Sigmoid colon (tissue), 7 donors: ENCODE data around the gene FBXO30. TPM values are rescaled to one million over a fixed set of nuclear protein-coding genes. Genes with fewer than 3 reads are reported as not detected.

Source experiments
- DNase-seq: peaks from one replicate; pipeline ENCODE4 v3.0.0-alpha.2; 2019
- H3K27ac ChIP-seq, 4 donors: fragments of 200-600 bp; sonication (generic); one replicate each; pipeline ENCODE4 v1.5.1; 2016 to 2019; ENCODE audit warnings: mild to moderate bottlenecking in 1 of 4
- H3K27me3 ChIP-seq, 3 donors: fragments of 200-600 bp; sonication (generic); one replicate each; pipeline ENCODE4 v1.5.1; 2019; ENCODE audit warnings: mild to moderate bottlenecking in 1 of 3
- H3K36me3 ChIP-seq, 4 donors: fragments of 200-600 bp; sonication (generic); one replicate each; pipeline ENCODE4 v1.5.1; 2016 to 2019
- H3K4me1 ChIP-seq, 4 donors: fragments of 200-600 bp; sonication (generic); one replicate each; pipeline ENCODE4 v1.5.1; 2017 to 2019
- H3K4me3 ChIP-seq, 4 donors: fragments of 200-600 bp; sonication (generic); one replicate each; pipeline ENCODE4 v1.5.1; 2017 to 2019; ENCODE audit warnings: mild to moderate bottlenecking in 2 of 4, moderate library complexity in 1 of 4
- H3K9me3 ChIP-seq, 4 donors: fragments of 200-600 bp in 3 of 4; sonication (generic) in 3 of 4; one replicate each; pipeline versions ENCODE4 v1.5.1 to v1.6.1; 2013 to 2019
- EP300 ChIP-seq, 4 donors: sonication (generic); formaldehyde crosslinking; IDR thresholded peaks; one replicate each; pipeline ENCODE4 v1.6.1; 2017; ENCODE audit warnings: antibody characterized with exemption in 4 of 4
- POLR2A ChIP-seq, 2 donors: fragments of 450-650 bp; IDR thresholded peaks; one replicate each; pipeline ENCODE4 v1.6.1; 2016; ENCODE audit warnings: antibody characterized with exemption in 2 of 2, mild to moderate bottlenecking in 2 of 2, moderate library complexity in 2 of 2
- POLR2AphosphoS5 ChIP-seq, 4 donors: sonication (generic); formaldehyde crosslinking; IDR thresholded peaks; one replicate each; pipeline ENCODE4 v1.6.1; 2017; ENCODE audit warnings: antibody characterized with exemption in 4 of 4
- WGBS, 2 donors: extraction: QIAGEN DNeasy Blood & Tissue Kit; methylation state at CpG; one replicate each; pipeline ENCODE4 v1.1.7; 2013; 5-methylcytosine and 5-hydroxymethylcytosine counted together
- intact Hi-C: fragments of 100-400 bp; cut with DNase I; formaldehyde crosslinking; loops from one replicate; pipeline ENCODE4 v1.15.1; 2023
- polyA plus RNA-seq, 3 donors: library from polyadenylated mRNA; stranded (reverse); fragments of 200-250 nt; gene quantifications; one replicate each; pipeline ENCODE4 v1.2.3, GENCODE V29; 2013
- total RNA-seq, 4 donors: library from RNA; depleted of rRNA; stranded (reverse); fragments of >200 nt; gene quantifications; one replicate each; pipeline ENCODE4 v1.1.0, GENCODE V29; 2016
- TF ChIP-seq, protein P1 (sequence below), 4 experiments: fragments of 450-650 bp in 3 of 4; fragments of 200-600 bp in 1 of 4; IDR thresholded peaks; one replicate each; pipeline ENCODE4 v1.5.1; 2016 to 2019; ENCODE audit warnings: antibody characterized with exemption in 4 of 4, mild to moderate bottlenecking in 3 of 4, moderate library complexity in 2 of 4
- donor health status: healthy with polysubstance abuse.
- donor health status: Bipolar disorder and iron deficiency.
- donor health status: healthy.

Gene FBXO30
- total and polyA plus RNA-seq, 7 donors, result 2.3 to 53.9 (median 37.9) TPM

DNA sequence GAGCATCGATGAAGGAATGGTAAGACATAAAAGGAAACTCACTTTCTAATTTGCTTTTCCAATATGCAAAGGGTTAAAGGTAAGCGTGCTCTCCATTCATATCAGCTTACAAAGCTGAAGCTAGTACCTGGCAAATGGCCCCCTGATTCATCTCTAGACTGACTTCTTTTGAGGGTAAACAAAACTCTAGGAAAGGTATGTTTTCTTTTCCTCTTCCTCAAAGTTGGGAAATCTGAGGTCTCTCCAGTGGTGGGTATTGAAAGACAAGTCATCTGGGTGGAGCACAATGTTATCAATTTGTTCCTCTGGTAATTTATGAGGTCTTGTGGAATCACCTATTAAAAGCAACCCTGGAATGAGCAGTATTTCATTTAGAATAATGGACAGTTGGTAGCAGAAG, 7.9 kb upstream of the FBXO30 start:
- Histone ChIP-seq H3K4me3 (no peak overlapping the region), H3K36me3 (no peaks in the 10 kb centered on the region), H3K27me3 (no peaks in the 10 kb centered on the region), H3K27ac (no peak overlapping the region), H3K9me3 (no peaks in the 10 kb centered on the region), H3K4me1 (peaks cover 0 to 12% (median 2%) of the 10 kb centered on the region in 4 donors)
- intact Hi-C loops, result no loop called here
- no peak for TF ChIP-seq POLR2AphosphoS5 (IDR thresholded peaks at IDR 0.05)
- TF ChIP-seq, protein P1, sequence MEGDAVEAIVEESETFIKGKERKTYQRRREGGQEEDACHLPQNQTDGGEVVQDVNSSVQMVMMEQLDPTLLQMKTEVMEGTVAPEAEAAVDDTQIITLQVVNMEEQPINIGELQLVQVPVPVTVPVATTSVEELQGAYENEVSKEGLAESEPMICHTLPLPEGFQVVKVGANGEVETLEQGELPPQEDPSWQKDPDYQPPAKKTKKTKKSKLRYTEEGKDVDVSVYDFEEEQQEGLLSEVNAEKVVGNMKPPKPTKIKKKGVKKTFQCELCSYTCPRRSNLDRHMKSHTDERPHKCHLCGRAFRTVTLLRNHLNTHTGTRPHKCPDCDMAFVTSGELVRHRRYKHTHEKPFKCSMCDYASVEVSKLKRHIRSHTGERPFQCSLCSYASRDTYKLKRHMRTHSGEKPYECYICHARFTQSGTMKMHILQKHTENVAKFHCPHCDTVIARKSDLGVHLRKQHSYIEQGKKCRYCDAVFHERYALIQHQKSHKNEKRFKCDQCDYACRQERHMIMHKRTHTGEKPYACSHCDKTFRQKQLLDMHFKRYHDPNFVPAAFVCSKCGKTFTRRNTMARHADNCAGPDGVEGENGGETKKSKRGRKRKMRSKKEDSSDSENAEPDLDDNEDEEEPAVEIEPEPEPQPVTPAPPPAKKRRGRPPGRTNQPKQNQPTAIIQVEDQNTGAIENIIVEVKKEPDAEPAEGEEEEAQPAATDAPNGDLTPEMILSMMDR (IDR thresholded peaks at IDR 0.05), result no peak
- TF ChIP-seq EP300 (IDR thresholded peaks at IDR 0.05), result no peak
- TF ChIP-seq POLR2A (IDR thresholded peaks at IDR 0.05), result no peak
- DNase-seq, result no peak
- 96 to 97% methylated on average over 2 of the region's 2 CpGs for whole genome bisulfite sequencing, 2 donors

GRCh38 chr6:145819994-145820393, 5.4 kb upstream of the FBXO30 start:
- no peaks in the 10 kb centered on the region for H3K36me3 ChIP-seq
- H3K4me3 ChIP-seq, result no peak overlapping the region
- H3K27me3 ChIP-seq, result no peaks in the 10 kb centered on the region
- no peak for DNase-seq
- WGBS, 2 donors, result 88 to 89% methylated on average over 1 of the region's 1 CpG
- no peak overlapping the region for H3K27ac ChIP-seq
- H3K9me3 ChIP-seq, result no peaks in the 10 kb centered on the region
- peaks cover 0 to 29% (median 13%) of the 10 kb centered on the region in 4 donors for H3K4me1 ChIP-seq
- intact Hi-C loops, result no loop called here
- TF ChIP-seq POLR2A (IDR thresholded peaks at IDR 0.05) (no peak), POLR2AphosphoS5 (IDR thresholded peaks at IDR 0.05) (no peak), EP300 (IDR thresholded peaks at IDR 0.05) (no peak)
- TF ChIP-seq, protein P1 (IDR thresholded peaks at IDR 0.05), result no peak

GRCh38 chr6:145818796-145819195, 4.2 kb upstream of the FBXO30 start:
- DNase-seq, result no peak
- intact Hi-C loops, result no loop called here
- H3K27ac ChIP-seq, result no peak overlapping the region

GRCh38 chr6:145816392-145816791, 1.8 kb upstream of the FBXO30 start:
- WGBS, 2 donors, result 92 to 93% methylated on average over 8 of the region's 8 CpGs
- intact Hi-C loops, result no loop called here
- peak overlapping the region in 1 of 4 donors; percentile 79 for H3K4me3 ChIP-seq
- no peaks in the 10 kb centered on the region for H3K27me3 ChIP-seq
- H3K36me3 ChIP-seq, result no peaks in the 10 kb centered on the region
- DNase-seq, result no peak
- peaks cover 0 to 32% (median 23%) of the 10 kb centered on the region in 4 donors for H3K4me1 ChIP-seq
- no peaks in the 10 kb centered on the region for H3K9me3 ChIP-seq
- peak overlapping the region; percentile 89 to 98 (median 96) for H3K27ac ChIP-seq
- no peak for TF ChIP-seq POLR2AphosphoS5 (IDR thresholded peaks at IDR 0.05)
- TF ChIP-seq EP300 (IDR thresholded peaks at IDR 0.05), result no peak
- TF ChIP-seq, protein P1 (IDR thresholded peaks at IDR 0.05), result no peak
- no peak for TF ChIP-seq POLR2A (IDR thresholded peaks at IDR 0.05)

More at GRCh38 chr6:145818796-145819195, 4.2 kb upstream of the FBXO30 start:
- Histone ChIP-seq H3K27me3 (no peaks in the 10 kb centered on the region), H3K9me3 (no peaks in the 10 kb centered on the region), H3K4me3 (no peak overlapping the region), H3K4me1 (peaks cover 0 to 27% (median 13%) of the 10 kb centered on the region in 4 donors), H3K36me3 (no peaks in the 10 kb centered on the region)
- TF ChIP-seq, protein P1 (IDR thresholded peaks at IDR 0.05), result no peak
- no peak for TF ChIP-seq EP300 (IDR thresholded peaks at IDR 0.05)
- TF ChIP-seq POLR2AphosphoS5 (IDR thresholded peaks at IDR 0.05), result no peak
- no peak for TF ChIP-seq POLR2A (IDR thresholded peaks at IDR 0.05)
- 95 to 99% methylated on average over 2 of the region's 2 CpGs for WGBS, 2 donors
